Left ventricle myocardium inferior (tissue), 1 donor: ENCODE data around the gene KCNG2. TPM values are rescaled to one million over a fixed set of nuclear protein-coding genes. Genes with fewer than 3 reads are reported as not detected.

Source experiments
- DNase-seq: peaks from one replicate; pipeline ENCODE4 v3.0.0-alpha.2; 2020
- H3K27ac ChIP-seq: fragments of 200-600 bp; replicated peaks from 2 replicates; pipeline ENCODE4 v1.8.0; 2021
- H3K27me3 ChIP-seq: fragments of 200-600 bp; 2 replicates; pipeline ENCODE4 v1.8.0; 2021; ENCODE audit warnings: low read depth
- H3K36me3 ChIP-seq: fragments of 200-600 bp; 2 replicates; pipeline ENCODE4 v1.8.0; 2021
- H3K4me1 ChIP-seq: fragments of 200-600 bp; 2 replicates; pipeline ENCODE4 v1.8.0; 2021
- H3K4me3 ChIP-seq: fragments of 200-600 bp; 2 replicates; pipeline ENCODE4 v1.8.0; 2021; ENCODE audit warnings: mild to moderate bottlenecking, moderate library complexity
- H3K9me3 ChIP-seq: fragments of 200-600 bp; replicated peaks from 2 replicates; pipeline ENCODE4 v1.8.0; 2021
- CTCF ChIP-seq: fragments of 200-600 bp; IDR thresholded peaks from 2 replicates; pipeline ENCODE4 v1.8.0; 2021; ENCODE audit warnings: antibody characterized with exemption, mild to moderate bottlenecking, borderline replicate concordance
- intact Hi-C: fragments of 100-400 bp; cut with micrococcal nuclease; formaldehyde crosslinking; loops from one replicate; pipeline ENCODE4 v1.11.0; 2022
- total RNA-seq: library from RNA; stranded (reverse); fragmentation: NEBNext Ultra II Directional; extraction: Animal tissue kit (Norgen Biotek cat#: 25700); gene quantifications from one replicate; pipeline ENCODE4 v1.2.1, GENCODE V29; 2021
- donor health status: DM: no; HTN: yes; CAD: no; lungs with severe emphysema.

KCNG2 gene
- total RNA-seq, 1 donor from 2014 or later = not detected

- no peak for TF ChIP-seq CTCF
- no peak overlapping the region for H3K27ac ChIP-seq
- no peak for DNase-seq
- peaks cover 68% of the 10 kb centered on the region for H3K36me3 ChIP-seq
- peaks cover 21% of the 10 kb centered on the region for H3K9me3 ChIP-seq
- no peak overlapping the region for H3K4me3 ChIP-seq
- H3K27me3 ChIP-seq = no peaks in the 10 kb centered on the region
- intact Hi-C loops = no loop called here
- peaks cover 53% of the 10 kb centered on the region for H3K4me1 ChIP-seq
Observed at GRCh38 chr18:79936641-79937040, 138.9 kb downstream of the KCNG2 start.

DNA sequence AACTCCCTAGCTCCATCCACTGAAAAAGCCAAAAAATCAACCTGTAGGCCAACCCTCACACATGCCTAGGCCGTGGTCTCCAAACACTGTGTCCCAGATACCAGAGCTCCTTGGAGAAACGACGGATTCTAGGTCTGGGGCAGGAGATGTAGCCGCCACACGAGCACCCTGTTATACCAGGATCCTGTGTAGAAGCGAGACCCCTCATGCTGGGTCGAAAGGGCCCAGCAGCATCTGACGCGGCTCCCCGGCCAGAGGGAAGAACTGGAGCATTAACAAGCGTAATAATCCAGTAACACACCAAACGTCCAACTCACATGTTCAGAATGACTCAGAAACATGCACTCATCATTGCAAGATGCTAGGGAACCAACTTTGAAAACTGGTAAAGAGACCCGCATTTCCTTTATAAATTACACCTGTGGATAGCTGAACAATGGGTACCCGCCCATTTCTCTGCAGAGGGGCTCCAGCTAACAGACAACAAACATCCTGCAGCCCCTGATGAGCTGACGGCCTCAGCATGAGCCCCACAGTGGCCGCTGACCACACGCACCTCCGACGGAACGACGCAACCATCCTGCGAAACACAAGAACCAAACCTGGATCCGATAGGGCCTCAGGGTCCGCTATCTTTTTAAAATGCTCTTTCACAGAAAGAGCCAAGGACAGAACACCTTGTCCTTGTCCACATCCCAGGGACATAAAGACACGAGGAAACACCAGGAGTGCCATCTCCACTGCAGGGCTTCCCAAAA lies 139.5 kb downstream of the KCNG2 start:
- TF ChIP-seq CTCF = no peak
- H3K4me3 ChIP-seq = no peak overlapping the region
- intact Hi-C loops = no loop called here
- H3K9me3 ChIP-seq = peaks cover 15% of the 10 kb centered on the region
- H3K36me3 ChIP-seq = peaks cover 63% of the 10 kb centered on the region
- no peaks in the 10 kb centered on the region for H3K27me3 ChIP-seq
- peaks cover 59% of the 10 kb centered on the region for H3K4me1 ChIP-seq
- H3K27ac ChIP-seq = no peak overlapping the region
- no peak for DNase-seq

- no peak for DNase-seq
- Histone ChIP-seq H3K9me3 (peaks cover 6% of the 10 kb centered on the region), H3K27ac (no peak overlapping the region), H3K4me1 (peaks cover 68% of the 10 kb centered on the region), H3K36me3 (peaks cover 60% of the 10 kb centered on the region), H3K4me3 (no peak overlapping the region), H3K27me3 (no peaks in the 10 kb centered on the region)
- TF ChIP-seq CTCF = no peak
- intact Hi-C loops = no loop called here
Observed at GRCh38 chr18:79938196-79938595, 140.5 kb downstream of the KCNG2 start.

DNA sequence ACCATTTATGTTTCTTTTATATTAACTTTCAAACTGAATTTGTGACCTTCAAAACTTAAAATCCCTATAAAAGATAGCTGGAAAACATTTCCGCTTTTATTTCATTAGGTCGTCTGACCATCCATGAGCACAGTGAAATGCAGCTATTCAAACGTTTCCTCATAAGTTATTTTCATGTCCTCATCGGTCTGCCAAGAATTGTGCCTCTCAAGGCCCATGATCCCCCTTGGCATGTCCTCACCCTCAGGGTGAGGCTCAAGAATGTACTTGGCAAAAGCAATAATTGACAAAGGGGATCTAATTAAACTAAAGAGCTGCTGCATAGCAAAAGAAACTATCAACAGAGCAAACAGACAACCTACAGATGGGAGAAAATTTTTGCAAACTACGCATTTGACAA lies 141.4 kb downstream of the KCNG2 start:
- no peaks in the 10 kb centered on the region for H3K27me3 ChIP-seq
- H3K9me3 ChIP-seq = no peaks in the 10 kb centered on the region
- peaks cover 54% of the 10 kb centered on the region for H3K36me3 ChIP-seq
- no peak for DNase-seq
- TF ChIP-seq CTCF = no peak
- no peak overlapping the region for H3K4me3 ChIP-seq
- intact Hi-C loops = no loop called here
- peaks cover 69% of the 10 kb centered on the region for H3K4me1 ChIP-seq
- H3K27ac ChIP-seq = no peak overlapping the region

GRCh38 chr18:79940126-79940813 lies 142.5 kb downstream of the KCNG2 start:
- no peaks in the 10 kb centered on the region for H3K27me3 ChIP-seq
- no peak overlapping the region for H3K4me3 ChIP-seq
- H3K9me3 ChIP-seq = no peaks in the 10 kb centered on the region
- H3K36me3 ChIP-seq = peaks cover 48% of the 10 kb centered on the region
- intact Hi-C loops = no loop called here
- no peak for TF ChIP-seq CTCF
- DNase-seq = no peak
- peaks cover 69% of the 10 kb centered on the region for H3K4me1 ChIP-seq
- H3K27ac ChIP-seq = no peak overlapping the region
